NCI-H2227 treated with DMSO at 0.1 percent for 48 hours (cell line): ENCODE measurements around the gene ADARB2.

Experiments used
- DNase-seq: peaks from one replicate; lab custom pipeline; 2025; lab: John Stamatoyannopoulos, UW

ADARB2 gene

GRCh38 chr10:1130226-1130625, 607.1 kb downstream of the ADARB2 start:
- no peak for DNase-seq

GRCh38 chr10:1128649-1129048, 608.7 kb downstream of the ADARB2 start:
- DNase-seq, result no peak

GRCh38 chr10:1128115-1128514, 609.2 kb downstream of the ADARB2 start:
- DNase-seq, result no peak

GRCh38 chr10:1127629-1128028, 609.7 kb downstream of the ADARB2 start:
- no peak for DNase-seq
